Stimulated activated CD8-positive, alpha-beta memory T cell treated with anti-CD3 and anti-CD28 coated beads, Interleukin-12 subunit alpha, Interleukin-12 subunit beta, amount 100 ng/mL, for 4 hours (primary cell): ENCODE measurements around the gene TGFB2.

Experiments used
- DNase-seq: peaks from one replicate; pipeline ENCODE4 v3.0.0-alpha.2; 2020; ENCODE audit warnings: low read depth

TGFB2 gene

DNA sequence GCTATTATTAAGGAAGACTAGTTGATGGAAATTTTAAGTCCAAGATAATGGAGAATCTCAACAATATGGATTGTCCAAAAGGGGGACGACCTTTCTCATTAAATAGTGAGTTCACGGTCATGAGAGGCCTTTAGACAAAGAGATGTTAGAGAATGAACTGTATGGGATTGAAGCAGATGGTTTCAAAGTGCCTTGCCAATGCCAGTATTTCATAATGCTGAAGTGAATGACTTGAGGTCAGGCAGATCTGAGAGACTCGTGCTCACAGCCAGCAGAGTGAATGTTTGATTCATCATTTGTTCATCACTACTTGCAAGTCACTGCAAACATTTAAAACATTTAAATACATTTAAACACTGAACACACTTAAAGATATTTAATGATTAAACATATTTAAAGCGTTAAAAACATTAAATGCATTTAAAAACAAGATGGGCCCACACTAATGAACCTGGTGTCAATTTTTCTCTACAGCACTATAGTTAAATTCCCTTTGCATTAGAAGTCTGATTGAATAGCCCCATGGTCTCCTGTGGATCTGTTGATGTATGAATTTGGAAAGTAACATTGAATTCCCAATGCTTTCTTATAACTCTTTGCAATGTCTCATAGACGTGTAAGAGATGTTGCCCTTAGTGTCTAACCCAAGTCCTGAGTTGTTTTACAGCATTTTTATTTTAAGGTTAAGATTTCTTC is 80.7 kb downstream of the TGFB2 start:
- no peak for DNase-seq

- no peak for DNase-seq
Measured at GRCh38 chr1:218426343-218426657, 81.2 kb downstream of the TGFB2 start.

GRCh38 chr1:218429301-218429700 is 84.2 kb downstream of the TGFB2 start:
- DNase-seq: no peak

DNA sequence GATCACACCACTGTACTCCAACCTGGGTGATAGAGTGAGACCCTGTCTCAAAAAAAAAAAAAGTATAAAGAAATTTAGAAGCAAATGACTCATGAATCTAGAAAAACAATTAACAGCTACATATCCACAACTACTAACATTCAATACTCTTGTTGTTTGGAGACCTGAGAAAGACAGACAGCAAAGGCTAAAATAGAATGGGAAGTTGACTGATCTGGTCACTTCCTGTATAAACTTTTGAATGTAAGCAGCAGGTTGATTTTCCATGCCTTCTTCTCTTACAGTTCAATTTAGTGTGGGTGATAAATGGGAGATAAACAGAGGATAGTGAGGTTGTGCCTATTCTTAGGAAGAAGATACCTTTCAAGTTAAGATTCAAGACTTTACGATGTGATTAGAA is 85.2 kb downstream of the TGFB2 start:
- no peak for DNase-seq

DNA sequence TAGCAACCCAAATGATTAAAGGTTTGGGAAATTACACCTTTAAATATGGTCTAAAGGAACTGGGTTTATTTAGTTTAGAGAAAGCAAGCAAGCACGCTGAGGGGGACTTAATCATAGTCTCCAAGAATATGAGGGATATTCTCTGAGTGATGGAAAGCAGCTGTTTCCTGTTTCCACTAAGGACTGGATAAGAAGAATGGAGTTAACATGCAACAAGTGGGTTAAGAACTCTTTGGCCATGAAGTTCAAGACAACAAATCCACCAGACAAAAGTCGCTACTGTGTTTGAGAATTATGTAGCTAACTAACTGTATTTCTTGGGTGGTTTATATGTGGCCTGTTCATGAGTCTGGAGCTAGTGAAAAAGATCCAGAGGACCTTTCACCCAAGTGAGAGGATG is 85.7 kb downstream of the TGFB2 start:
- no peak for DNase-seq

- DNase-seq: no peak
Measured at GRCh38 chr1:218431476-218431875, 86.3 kb downstream of the TGFB2 start.

DNA sequence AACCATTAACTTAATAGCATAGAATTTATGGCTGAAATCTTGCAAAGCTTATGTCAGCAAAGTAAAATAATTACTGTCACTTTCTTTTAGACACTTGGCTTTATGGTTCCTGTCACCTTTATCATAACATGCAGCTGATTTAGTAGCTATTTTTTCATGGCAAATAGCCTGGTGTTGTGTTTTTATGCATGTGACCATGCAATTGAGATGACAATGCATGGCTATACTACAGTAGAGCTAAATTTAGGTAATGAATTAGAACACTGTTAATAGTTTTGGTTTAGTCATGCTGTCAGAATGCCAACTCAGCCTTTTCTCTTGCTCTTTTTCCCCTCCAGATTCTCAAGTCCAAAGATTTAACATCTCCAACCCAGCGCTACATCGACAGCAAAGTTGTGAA is 88.6 kb downstream of the TGFB2 start:
- DNase-seq: no peak

DNA sequence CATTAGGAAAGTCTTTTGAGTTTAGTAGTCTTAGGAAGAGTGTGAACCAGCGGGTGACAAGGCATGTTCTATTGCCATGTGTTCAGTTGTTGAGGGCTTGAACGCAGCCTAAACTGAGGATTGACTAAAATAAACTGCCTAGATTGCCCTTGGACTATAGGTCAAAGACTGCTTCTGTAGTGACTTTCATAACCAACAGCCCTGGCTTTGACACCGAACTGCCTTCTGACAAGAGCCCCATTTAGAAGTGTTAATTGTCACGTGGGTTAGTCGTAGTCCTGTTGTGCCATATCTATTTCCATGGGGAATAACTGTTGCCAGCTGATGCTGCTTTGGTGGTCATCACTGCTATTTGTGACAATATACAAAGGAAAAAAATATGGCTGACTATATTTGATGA is 90.4 kb downstream of the TGFB2 start:
- no peak for DNase-seq

DNA sequence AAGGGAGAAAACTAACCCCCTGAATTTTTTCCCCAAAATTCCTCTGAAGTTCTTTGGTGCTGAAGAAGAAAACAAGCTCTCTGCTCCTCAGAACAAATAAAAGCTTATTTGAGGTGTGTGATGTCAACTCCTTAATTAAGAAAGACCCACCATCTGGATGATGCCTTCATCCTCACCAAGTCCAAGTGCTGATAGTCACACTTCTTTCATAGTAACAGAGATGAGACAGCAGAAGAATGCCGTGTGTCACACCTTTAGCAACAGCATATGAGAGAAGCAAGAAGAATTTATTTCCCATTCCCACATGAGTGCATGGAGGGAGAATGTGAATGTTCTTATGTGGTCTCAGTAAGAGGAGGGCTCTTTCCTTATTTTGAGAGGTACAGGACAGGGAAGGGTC is 91.2 kb downstream of the TGFB2 start:
- DNase-seq: no peak

- no peak for DNase-seq
Measured at GRCh38 chr1:218436997-218437396, 91.9 kb downstream of the TGFB2 start.

- no peak for DNase-seq
Measured at GRCh38 chr1:218439541-218440295, 94.6 kb downstream of the TGFB2 start.

DNA sequence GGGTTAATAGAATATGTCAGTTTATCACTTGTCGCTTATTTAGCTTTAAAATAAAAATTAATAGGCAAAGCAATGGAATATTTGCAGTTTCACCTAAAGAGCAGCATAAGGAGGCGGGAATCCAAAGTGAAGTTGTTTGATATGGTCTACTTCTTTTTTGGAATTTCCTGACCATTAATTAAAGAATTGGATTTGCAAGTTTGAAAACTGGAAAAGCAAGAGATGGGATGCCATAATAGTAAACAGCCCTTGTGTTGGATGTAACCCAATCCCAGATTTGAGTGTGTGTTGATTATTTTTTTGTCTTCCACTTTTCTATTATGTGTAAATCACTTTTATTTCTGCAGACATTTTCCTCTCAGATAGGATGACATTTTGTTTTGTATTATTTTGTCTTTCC is 98.1 kb downstream of the TGFB2 start:
- DNase-seq: no peak

DNA sequence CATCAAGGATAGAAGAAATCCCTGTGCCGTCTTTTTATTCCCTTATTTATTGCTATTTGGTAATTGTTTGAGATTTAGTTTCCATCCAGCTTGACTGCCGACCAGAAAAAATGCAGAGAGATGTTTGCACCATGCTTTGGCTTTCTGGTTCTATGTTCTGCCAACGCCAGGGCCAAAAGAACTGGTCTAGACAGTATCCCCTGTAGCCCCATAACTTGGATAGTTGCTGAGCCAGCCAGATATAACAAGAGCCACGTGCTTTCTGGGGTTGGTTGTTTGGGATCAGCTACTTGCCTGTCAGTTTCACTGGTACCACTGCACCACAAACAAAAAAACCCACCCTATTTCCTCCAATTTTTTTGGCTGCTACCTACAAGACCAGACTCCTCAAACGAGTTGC is 99.0 kb downstream of the TGFB2 start:
- no peak for DNase-seq

DNA sequence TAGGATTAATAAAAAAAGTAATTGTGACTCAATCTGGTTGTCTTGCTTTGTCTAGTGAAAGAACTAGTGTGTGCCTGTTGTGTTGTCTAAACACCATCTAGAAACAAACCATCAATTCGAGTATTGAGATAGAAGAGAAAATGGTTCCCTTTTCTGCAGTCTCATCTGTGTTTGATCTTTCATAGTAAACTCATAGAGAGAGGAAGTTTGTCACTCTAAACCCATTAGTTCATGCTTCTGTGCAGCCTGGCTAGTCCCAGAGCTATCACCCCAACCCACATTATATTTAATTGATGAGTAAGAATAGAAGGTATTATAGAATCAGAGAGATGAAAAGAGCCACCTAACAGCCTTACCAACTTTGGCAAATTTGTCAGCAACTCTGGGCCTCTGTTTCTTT is 99.5 kb downstream of the TGFB2 start:
- DNase-seq: no peak

DNA sequence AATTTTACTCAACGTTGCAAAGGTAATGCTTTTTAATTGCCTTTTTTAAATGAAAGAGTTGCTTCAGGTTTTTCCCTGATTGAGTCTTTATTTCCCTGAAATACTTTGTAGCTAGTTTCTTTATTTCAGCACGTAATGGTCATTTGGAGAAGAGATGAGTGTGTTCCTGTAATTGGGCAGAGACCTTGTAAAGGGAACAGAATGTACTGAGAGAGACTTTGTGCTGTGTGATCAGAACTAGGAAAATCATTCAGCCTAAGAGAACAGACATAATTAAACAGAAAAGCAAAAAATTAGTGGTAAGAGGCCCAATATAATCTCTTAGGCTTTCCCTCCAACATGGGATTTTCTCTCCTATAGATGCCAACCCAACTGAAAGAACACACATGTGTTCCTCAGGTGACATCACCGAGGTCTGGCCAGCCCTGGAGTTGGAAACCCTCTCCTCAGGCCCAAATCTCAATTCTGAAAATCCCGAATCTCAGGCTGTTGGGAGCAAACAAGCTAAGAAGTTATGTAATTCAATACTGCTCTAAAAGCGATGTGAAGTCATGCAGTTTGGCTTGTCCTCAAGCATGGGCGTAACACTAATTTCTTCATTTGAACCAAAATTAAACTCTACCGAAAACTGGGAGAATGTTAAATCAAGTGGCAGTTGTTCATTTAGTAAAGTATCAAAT is 102.0 kb downstream of the TGFB2 start:
- DNase-seq: no peak

GRCh38 chr1:218451415-218451814 is 106.3 kb downstream of the TGFB2 start:
- DNase-seq: no peak

GRCh38 chr1:218454700-218455282 is 109.7 kb downstream of the TGFB2 start:
- no peak for DNase-seq

DNA sequence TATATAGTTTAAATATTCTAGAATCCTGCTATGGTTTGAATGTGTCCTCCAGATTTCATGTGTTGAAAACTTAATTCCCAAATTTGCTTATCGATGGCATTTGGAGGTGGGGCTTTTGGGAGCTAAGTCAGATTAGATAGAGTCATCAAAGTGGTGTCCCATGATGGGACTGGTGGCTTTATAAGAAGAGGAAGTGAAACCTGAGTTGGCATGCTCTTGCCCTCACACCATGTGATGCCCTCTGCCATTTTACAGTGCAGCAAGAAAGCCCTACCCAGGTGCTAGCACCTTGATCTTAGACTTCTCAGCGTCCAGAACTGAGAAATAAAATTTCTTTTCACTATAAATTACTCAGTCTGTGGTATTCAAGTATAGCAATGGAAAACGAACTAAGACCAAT is 111.3 kb downstream of the TGFB2 start:
- no peak for DNase-seq

- no peak for DNase-seq
Measured at GRCh38 chr1:218459450-218459849, 114.3 kb downstream of the TGFB2 start.

DNA sequence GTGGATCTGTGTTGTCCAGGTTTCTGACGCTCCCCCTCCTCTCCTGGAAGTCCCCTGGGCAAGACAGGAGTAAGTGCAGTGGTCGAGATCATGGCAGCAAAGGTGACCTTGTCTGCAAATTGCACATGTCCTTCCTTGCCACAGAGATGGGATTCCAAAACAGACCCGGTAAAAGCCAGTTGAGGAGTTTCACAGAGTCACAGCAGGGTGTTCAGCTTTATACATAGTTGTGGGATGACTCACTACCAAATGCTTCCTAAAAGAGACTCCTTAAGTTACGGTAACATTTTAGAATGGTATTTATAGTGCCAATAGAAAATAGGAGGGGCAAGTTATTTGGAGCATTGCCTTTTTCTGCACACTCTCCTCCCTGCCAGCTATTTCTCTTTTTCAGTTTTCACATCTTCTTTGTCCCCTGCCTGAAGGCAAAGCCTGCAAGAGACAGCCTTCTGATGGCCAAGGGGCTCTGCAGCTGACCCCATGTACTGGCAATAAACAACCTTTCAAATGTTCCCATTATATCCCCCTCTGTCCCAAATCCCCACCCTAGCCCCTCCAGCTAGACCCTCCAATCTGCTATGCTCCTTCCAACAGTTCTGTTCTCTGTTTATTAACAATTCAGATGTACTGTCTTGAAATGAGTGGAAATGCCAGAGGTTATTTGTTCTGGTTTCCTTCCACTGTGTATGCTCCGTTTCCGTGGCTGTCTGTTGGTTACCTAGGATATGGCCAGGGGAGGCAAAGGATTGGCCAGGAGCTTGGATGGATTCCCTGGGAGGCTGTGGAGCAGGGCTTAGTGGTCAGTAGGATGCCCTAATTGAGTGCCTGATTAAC is 115.0 kb downstream of the TGFB2 start:
- DNase-seq: no peak

DNA sequence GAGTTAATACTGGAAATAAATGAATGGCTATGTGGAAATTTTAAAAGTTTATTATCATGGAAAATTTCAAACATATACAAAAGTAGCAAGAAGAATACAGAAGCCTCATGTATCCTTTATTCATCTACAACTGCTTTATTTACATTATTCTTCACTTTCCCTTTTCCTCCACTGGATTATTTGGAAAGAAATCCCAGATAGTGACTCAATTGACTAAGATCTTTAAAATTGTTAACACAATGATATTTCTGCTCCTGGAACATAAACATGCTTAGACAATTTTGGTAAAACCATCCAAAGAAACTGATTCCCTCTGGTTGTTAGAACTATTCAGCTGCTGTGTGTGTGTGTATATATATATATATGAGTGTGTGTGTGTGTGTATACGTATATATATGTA is 116.2 kb downstream of the TGFB2 start:
- no peak for DNase-seq

GRCh38 chr1:218462116-218462515 is 117.0 kb downstream of the TGFB2 start:
- DNase-seq: no peak
